Activated CD4-positive, alpha-beta T cell treated with anti-CD3 and anti-CD28 coated beads for 36 hours (primary cell): ENCODE measurements around the gene MGAT5. TPM values are rescaled to one million over a fixed set of nuclear protein-coding genes. Genes with fewer than 3 reads are reported as not detected.

Experiments
- ATAC-seq: fragments of 200-7000 bp; cut with Tn5 transposase; one replicate; pipeline ENCODE4 v1.10.0; 2021; ENCODE audit warnings: mild to moderate bottlenecking, moderate library complexity
- CTCF ChIA-PET: fragments of 350-600 bp; sonication (Branson Sonifier 250); formaldehyde crosslinking; loops from one replicate; lab custom pipeline; 2021; ENCODE audit warnings: antibody characterized with exemption; lab: Charles Lee
- POLR2A ChIA-PET: fragments of 350-600 bp; sonication (Branson Sonifier 250); formaldehyde crosslinking; loops from one replicate; lab custom pipeline; 2021; ENCODE audit warnings: antibody characterized with exemption, inconsistent platforms; lab: Charles Lee
- DNase-seq: peaks from one replicate; pipeline ENCODE4 v3.0.0-alpha.2; 2020
- H3K27ac Mint-ChIP-seq: one replicate; pipeline ENCODE4 v1.8.0; 2021; ENCODE audit warnings: mixed read lengths
- H3K27me3 Mint-ChIP-seq: one replicate; pipeline ENCODE4 v1.8.0; 2021; ENCODE audit warnings: mixed read lengths
- H3K36me3 Mint-ChIP-seq: one replicate; pipeline ENCODE4 v1.8.0; 2021; ENCODE audit warnings: low read depth, mixed read lengths
- H3K4me1 Mint-ChIP-seq: one replicate; pipeline ENCODE4 v1.8.0; 2021; ENCODE audit warnings: mixed read lengths
- H3K4me3 Mint-ChIP-seq: one replicate; pipeline ENCODE4 v1.8.0; 2021; ENCODE audit warnings: mild to moderate bottlenecking, moderate library complexity, mixed read lengths
- H3K9me3 Mint-ChIP-seq: one replicate; pipeline ENCODE4 v1.8.0; 2021; ENCODE audit warnings: low read depth, mixed read lengths
- intact Hi-C, 2 experiments: fragments of 100-400 bp; cut with DNase I in 1 of 2; cut with micrococcal nuclease in 1 of 2; formaldehyde crosslinking; loops; one replicate each; pipeline versions ENCODE4 v1.14.2 to v1.15.1; 2022 to 2024; cut with DNase I, micrococcal nuclease
- total RNA-seq, 2 experiments: library from RNA; stranded (reverse); gene quantifications; one replicate each; pipeline ENCODE4 v1.2.3, GENCODE V29; 2021

Gene MGAT5
- total RNA-seq, 2 experiments from 2014 or later: 22.2 to 25.7 TPM

- H3K36me3 Mint-ChIP-seq: peaks cover 7% of the 10 kb centered on the region
- no peaks in the 10 kb centered on the region for H3K4me1 Mint-ChIP-seq
- DNase-seq: no peak
- H3K27ac Mint-ChIP-seq: no peak overlapping the region
- intact Hi-C loops: no loop called here
- ChIA-PET POLR2A (no interaction called here), CTCF (interaction anchor here (2.2 kb wide), 1 partner anchor 262 kb away, joined by 6 read pairs; no protein-coding TSS in a partner anchor)
- H3K4me3 Mint-ChIP-seq: no peak overlapping the region
- ATAC-seq: no peak
- no peaks in the 10 kb centered on the region for H3K27me3 Mint-ChIP-seq
- H3K9me3 Mint-ChIP-seq: no peaks in the 10 kb centered on the region
These were observed 125.8 kb downstream of the MGAT5 start for GRCh38 chr2:134379722-134380121.

GRCh38 chr2:134381141-134381540, 127.3 kb downstream of the MGAT5 start:
- Mint-ChIP-seq H3K27me3 (no peaks in the 10 kb centered on the region), H3K36me3 (peaks cover 5% of the 10 kb centered on the region), H3K4me3 (no peak overlapping the region), H3K27ac (no peak overlapping the region), H3K4me1 (no peaks in the 10 kb centered on the region), H3K9me3 (no peaks in the 10 kb centered on the region)
- ATAC-seq (no peak), DNase-seq (no peak)
- CTCF ChIA-PET: interaction anchor here (2.1 kb wide), 1 partner anchor 12 kb away, joined by 6 read pairs; no protein-coding TSS in a partner anchor
- intact Hi-C loops: no loop called here
- POLR2A ChIA-PET: interaction anchor here (0.7 kb wide), 1 partner anchor 102 kb away, joined by 3 read pairs; no protein-coding TSS in a partner anchor

- POLR2A ChIA-PET: no interaction called here
- DNase-seq: no peak
- no peak overlapping the region for H3K27ac Mint-ChIP-seq
- intact Hi-C loops: no loop called here
- H3K27me3 Mint-ChIP-seq: no peaks in the 10 kb centered on the region
- CTCF ChIA-PET: no interaction called here
- H3K9me3 Mint-ChIP-seq: no peaks in the 10 kb centered on the region
- H3K4me1 Mint-ChIP-seq: no peaks in the 10 kb centered on the region
- ATAC-seq: no peak
- H3K4me3 Mint-ChIP-seq: no peak overlapping the region
- peaks cover 6% of the 10 kb centered on the region for H3K36me3 Mint-ChIP-seq
These were observed 130.3 kb downstream of the MGAT5 start for GRCh38 chr2:134384131-134384530.

GRCh38 chr2:134385195-134385594, 131.3 kb downstream of the MGAT5 start:
- Mint-ChIP-seq H3K27me3 (no peaks in the 10 kb centered on the region), H3K4me1 (no peaks in the 10 kb centered on the region), H3K4me3 (no peak overlapping the region), H3K27ac (no peak overlapping the region), H3K36me3 (peaks cover 6% of the 10 kb centered on the region), H3K9me3 (no peaks in the 10 kb centered on the region)
- ChIA-PET CTCF (interaction anchor here (0.8 kb wide), 1 partner anchor 20 kb away, joined by 3 read pairs; no protein-coding TSS in a partner anchor), POLR2A (no interaction called here)
- intact Hi-C loops: no loop called here
- DNase-seq (no peak), ATAC-seq (no peak)

- Mint-ChIP-seq H3K27me3 (no peaks in the 10 kb centered on the region), H3K36me3 (peaks cover 9% of the 10 kb centered on the region), H3K4me1 (peaks cover 7% of the 10 kb centered on the region), H3K4me3 (no peak overlapping the region), H3K27ac (no peak overlapping the region), H3K9me3 (no peaks in the 10 kb centered on the region)
- CTCF ChIA-PET: no interaction called here
- no peak for ATAC-seq
- no peak for DNase-seq
- intact Hi-C loops: no loop called here
- POLR2A ChIA-PET: no interaction called here
These were observed 132.4 kb downstream of the MGAT5 start for GRCh38 chr2:134386310-134386709.

GRCh38 chr2:134389381-134389780, 135.5 kb downstream of the MGAT5 start:
- ATAC-seq (no peak), DNase-seq (no peak)
- H3K27me3 Mint-ChIP-seq: no peaks in the 10 kb centered on the region
- H3K4me1 Mint-ChIP-seq: peaks cover 19% of the 10 kb centered on the region
- H3K36me3 Mint-ChIP-seq: peaks cover 9% of the 10 kb centered on the region
- no peak overlapping the region for H3K4me3 Mint-ChIP-seq
- H3K27ac Mint-ChIP-seq: no peak overlapping the region
- intact Hi-C loops: no loop called here
- CTCF ChIA-PET: interaction anchor here (1.0 kb wide), 1 partner anchor 22 kb away, joined by 4 read pairs; no protein-coding TSS in a partner anchor
- POLR2A ChIA-PET: no interaction called here
- no peaks in the 10 kb centered on the region for H3K9me3 Mint-ChIP-seq

GRCh38 chr2:134391751-134392160, 137.9 kb downstream of the MGAT5 start:
- Mint-ChIP-seq H3K9me3 (no peaks in the 10 kb centered on the region), H3K27ac (no peak overlapping the region), H3K4me1 (peaks cover 19% of the 10 kb centered on the region), H3K4me3 (no peak overlapping the region), H3K36me3 (peaks cover 7% of the 10 kb centered on the region), H3K27me3 (no peaks in the 10 kb centered on the region)
- ATAC-seq (peak; percentile 74), DNase-seq (no peak)
- intact Hi-C loops: no loop called here
- ChIA-PET CTCF (no interaction called here), POLR2A (no interaction called here)

- DNase-seq (no peak), ATAC-seq (no peak)
- ChIA-PET POLR2A (no interaction called here), CTCF (interaction anchor here (1.4 kb wide), 1 partner anchor 10 kb away, joined by 6 read pairs; no protein-coding TSS in a partner anchor)
- peaks cover 19% of the 10 kb centered on the region for H3K4me1 Mint-ChIP-seq
- no peaks in the 10 kb centered on the region for H3K27me3 Mint-ChIP-seq
- peaks cover 4% of the 10 kb centered on the region for H3K36me3 Mint-ChIP-seq
- no peaks in the 10 kb centered on the region for H3K9me3 Mint-ChIP-seq
- H3K4me3 Mint-ChIP-seq: no peak overlapping the region
- H3K27ac Mint-ChIP-seq: no peak overlapping the region
- intact Hi-C loops: no loop called here
These were observed 138.7 kb downstream of the MGAT5 start for GRCh38 chr2:134392442-134393074.

GRCh38 chr2:134393075-134393461, 139.2 kb downstream of the MGAT5 start:
- Mint-ChIP-seq H3K9me3 (no peaks in the 10 kb centered on the region), H3K4me3 (no peak overlapping the region), H3K4me1 (peaks cover 19% of the 10 kb centered on the region), H3K27me3 (no peaks in the 10 kb centered on the region), H3K36me3 (peaks cover 3% of the 10 kb centered on the region), H3K27ac (no peak overlapping the region)
- no peak for ATAC-seq
- CTCF ChIA-PET: interaction anchor here (1.4 kb wide), 1 partner anchor 11 kb away, joined by 6 read pairs; no protein-coding TSS in a partner anchor
- POLR2A ChIA-PET: no interaction called here
- intact Hi-C loops: no loop called here
- no peak for DNase-seq

GRCh38 chr2:134395779-134396178, 141.9 kb downstream of the MGAT5 start:
- CTCF ChIA-PET: interaction anchor here (1.0 to 2.1 kb wide), 2 partner anchors 16 to 278 kb away, joined by 4 to 9 read pairs; no protein-coding TSS in a partner anchor

GRCh38 chr2:134396493-134396892, 142.6 kb downstream of the MGAT5 start:
- H3K4me3 Mint-ChIP-seq: no peak overlapping the region
- H3K4me1 Mint-ChIP-seq: peaks cover 10% of the 10 kb centered on the region
- no peak for DNase-seq
- no peak overlapping the region for H3K27ac Mint-ChIP-seq
- H3K27me3 Mint-ChIP-seq: no peaks in the 10 kb centered on the region
- no peaks in the 10 kb centered on the region for H3K36me3 Mint-ChIP-seq
- ChIA-PET POLR2A (no interaction called here), CTCF (interaction anchor here (2.1 kb wide), 1 partner anchor 15 kb away, joined by 9 read pairs; no protein-coding TSS in a partner anchor)
- ATAC-seq: no peak
- intact Hi-C loops: no loop called here
- no peaks in the 10 kb centered on the region for H3K9me3 Mint-ChIP-seq

More at GRCh38 chr2:134395779-134396178, 141.9 kb downstream of the MGAT5 start:
- POLR2A ChIA-PET: no interaction called here
- DNase-seq (no peak), ATAC-seq (no peak)
- no peak overlapping the region for H3K27ac Mint-ChIP-seq
- intact Hi-C loops: no loop called here
- peaks cover 17% of the 10 kb centered on the region for H3K4me1 Mint-ChIP-seq
- H3K27me3 Mint-ChIP-seq: no peaks in the 10 kb centered on the region
- H3K36me3 Mint-ChIP-seq: peaks cover 2% of the 10 kb centered on the region
- no peaks in the 10 kb centered on the region for H3K9me3 Mint-ChIP-seq
- no peak overlapping the region for H3K4me3 Mint-ChIP-seq
